ENCODE data around the gene PREB.
A peak's percentile ranks its signal among the peaks of the same experiment; 100 is the strongest.
"Not testable (repeated sequence)": the region's sequence is repeated elsewhere in the genome, so short reads cannot be mapped to it uniquely, and the experiment has no call there.

PREB gene

GRCh38 chr2:27122791-27123190, 11.6 kb downstream of the PREB start:
- no peaks in the 10 kb centered on the region for H4K20me1 ChIP-seq (ENCODE audit: control insufficient read depth, insufficient read depth, low read depth, low read length)
- H3K4me3 ChIP-seq (ENCODE audit: low read length): no peak overlapping the region
- no peaks in the 10 kb centered on the region for H3K9me3 ChIP-seq (ENCODE audit: control insufficient read depth, insufficient read depth, low read length)
- TF ChIP-seq EZH2phosphoT487 (IDR thresholded peaks at IDR 0.05; ENCODE audit: borderline replicate concordance, low read length) (no peak), CTCF (IDR thresholded peaks at IDR 0.05; ENCODE audit: low read depth, low read length, poor library complexity, severe bottlenecking) (no peak)
- no peaks in the 10 kb centered on the region for H3K36me3 ChIP-seq (ENCODE audit: control insufficient read depth, low read length)
- H3K79me2 ChIP-seq (ENCODE audit: control insufficient read depth, low read length): no peaks in the 10 kb centered on the region
- H3K27ac ChIP-seq (ENCODE audit: low read depth, low read length): no peak overlapping the region
- no peak overlapping the region for H3K4me2 ChIP-seq (ENCODE audit: low read length)
- peaks cover 13% of the 10 kb centered on the region for H3K4me1 ChIP-seq (ENCODE audit: control insufficient read depth, low read length)
- H3K9me2 ChIP-seq (replicated peaks; ENCODE audit: control insufficient read depth, low read length): no peaks in the 10 kb centered on the region
- peaks cover 29% of the 10 kb centered on the region for H3K27me3 ChIP-seq (ENCODE audit: control insufficient read depth, low read length)
- H3F3A ChIP-seq (ENCODE audit: control insufficient read depth, insufficient read depth): no peaks in the 10 kb centered on the region

- no peaks in the 10 kb centered on the region for H4K20me1 ChIP-seq (ENCODE audit: control insufficient read depth, insufficient read depth, low read depth, low read length)
- no peaks in the 10 kb centered on the region for H3K9me3 ChIP-seq (ENCODE audit: control insufficient read depth, insufficient read depth, low read length)
- no peaks in the 10 kb centered on the region for H3K36me3 ChIP-seq (ENCODE audit: control insufficient read depth, low read length)
- no peaks in the 10 kb centered on the region for H3K9me2 ChIP-seq (replicated peaks; ENCODE audit: control insufficient read depth, low read length)
- H3K4me2 ChIP-seq (ENCODE audit: low read length): no peak overlapping the region
- no peak overlapping the region for H3K4me3 ChIP-seq (ENCODE audit: low read length)
- peaks cover 13% of the 10 kb centered on the region for H3K4me1 ChIP-seq (ENCODE audit: control insufficient read depth, low read length)
- TF ChIP-seq CTCF (IDR thresholded peaks at IDR 0.05; ENCODE audit: low read depth, low read length, poor library complexity, severe bottlenecking) (no peak), EZH2phosphoT487 (IDR thresholded peaks at IDR 0.05; ENCODE audit: borderline replicate concordance, low read length) (no peak)
- peaks cover 29% of the 10 kb centered on the region for H3K27me3 ChIP-seq (ENCODE audit: control insufficient read depth, low read length)
- H3K79me2 ChIP-seq (ENCODE audit: control insufficient read depth, low read length): no peaks in the 10 kb centered on the region
- H3K27ac ChIP-seq (ENCODE audit: low read depth, low read length): no peak overlapping the region
- H3F3A ChIP-seq (ENCODE audit: control insufficient read depth, insufficient read depth): no peaks in the 10 kb centered on the region
Measured at GRCh38 chr2:27121906-27122305, 12.5 kb downstream of the PREB start.

GRCh38 chr2:27119330-27119670, 15.1 kb downstream of the PREB start:
- not testable (repeated sequence) for H3F3A ChIP-seq (ENCODE audit: control insufficient read depth, insufficient read depth); H3K9me2 ChIP-seq (replicated peaks; ENCODE audit: control insufficient read depth, low read length); H4K20me1 ChIP-seq (ENCODE audit: control insufficient read depth, insufficient read depth, low read depth, low read length); H3K27ac ChIP-seq (ENCODE audit: low read depth, low read length); H3K9me3 ChIP-seq (ENCODE audit: control insufficient read depth, insufficient read depth, low read length); H3K79me2 ChIP-seq (ENCODE audit: control insufficient read depth, low read length); H3K36me3 ChIP-seq (ENCODE audit: control insufficient read depth, low read length)
- Histone ChIP-seq H3K4me3 (ENCODE audit: low read length) (peak overlapping the region; percentile 55), H3K4me2 (ENCODE audit: low read length) (peak overlapping the region; percentile 65), H3K27me3 (ENCODE audit: control insufficient read depth, low read length) (peaks cover 29% of the 10 kb centered on the region), H3K4me1 (ENCODE audit: control insufficient read depth, low read length) (peaks cover 13% of the 10 kb centered on the region)

- peak within 1 kb of the TSS; percentile 55 for H3K4me3 ChIP-seq (ENCODE audit: low read length)
- H3K4me2 ChIP-seq (ENCODE audit: low read length): peak within 1 kb of the TSS; percentile 65
- H3K4me1 ChIP-seq (ENCODE audit: control insufficient read depth, low read length): peaks cover 9% of the 10 kb centered on the region
- no peaks in the 10 kb centered on the region for H3K36me3 ChIP-seq (ENCODE audit: control insufficient read depth, low read length)
- no peak for TF ChIP-seq EZH2phosphoT487 (IDR thresholded peaks at IDR 0.05; ENCODE audit: borderline replicate concordance, low read length)
- TF ChIP-seq CTCF (IDR thresholded peaks at IDR 0.05; ENCODE audit: low read depth, low read length, poor library complexity, severe bottlenecking): no peak
- no peaks in the 10 kb centered on the region for H3K79me2 ChIP-seq (ENCODE audit: control insufficient read depth, low read length)
- no peaks in the 10 kb centered on the region for H4K20me1 ChIP-seq (ENCODE audit: control insufficient read depth, insufficient read depth, low read depth, low read length)
- H3K9me2 ChIP-seq (replicated peaks; ENCODE audit: control insufficient read depth, low read length): no peaks in the 10 kb centered on the region
- H3K27ac ChIP-seq (ENCODE audit: low read depth, low read length): no peak within 1 kb of the TSS
- no peaks in the 10 kb centered on the region for H3K9me3 ChIP-seq (ENCODE audit: control insufficient read depth, insufficient read depth, low read length)
- H3F3A ChIP-seq (ENCODE audit: control insufficient read depth, insufficient read depth): no peaks in the 10 kb centered on the region
- H3K27me3 ChIP-seq (ENCODE audit: control insufficient read depth, low read length): peaks cover 25% of the 10 kb centered on the region
Measured at GRCh38 chr2:27118525-27119329, 15.7 kb downstream of the PREB start, which contains the start of gene CGREF1. Gene CGREF1 (minus strand): TSS chr2:27119128. CDS start chr2:27104366, 14,762 bp downstream.
